ENCODE measurements around the gene COLGALT1.

- no peak for TF ChIP-seq JUND (IDR thresholded peaks at IDR 0.05; ENCODE audit: low read length)
- no peak for TF ChIP-seq EZH2 (IDR thresholded peaks at IDR 0.05; ENCODE audit: low read depth, low read length, severe bottlenecking)
- TF ChIP-seq POLR2AphosphoS5 (IDR thresholded peaks at IDR 0.05; ENCODE audit: low read depth, low read length) = peak; percentile 32; the same call in 1 of the 2 replicates
- TF ChIP-seq CTCF (IDR thresholded peaks at IDR 0.05; ENCODE audit: control extremely low read depth in 1 of 3, insufficient read depth in 1 of 3, low read depth in 1 of 3, low read length in 3 of 3) = peak; percentile 9 to 20 (median 11); a peak in 3 of 4 replicates
- TF ChIP-seq EGR1 (IDR thresholded peaks at IDR 0.05; ENCODE audit: borderline replicate concordance, low read depth, low read length) = no peak
- TF ChIP-seq BCL11A (IDR thresholded peaks at IDR 0.05; ENCODE audit: low read depth in 2 of 2, low read length in 2 of 2) = no peak
- TF ChIP-seq POLR2A (IDR thresholded peaks at IDR 0.05; ENCODE audit: control extremely low read depth in 1 of 2, low read depth in 2 of 2, low read length in 2 of 2) = peak in 1 of 2 experiments; percentile 70; a peak in 1 of 3 replicates
- no peak for TF ChIP-seq SIRT6 (IDR thresholded peaks at IDR 0.05; ENCODE audit: low read length)
- TF ChIP-seq SIN3A (conservative IDR thresholded peaks at IDR 0.05 in 1 of 2, IDR thresholded peaks at IDR 0.05 in 1 of 2; ENCODE audit: low read depth in 1 of 2, low read length in 2 of 2) = peak; percentile 86 to 88; a peak in 2 of 4 replicates
- TF ChIP-seq YY1 (IDR thresholded peaks at IDR 0.05; ENCODE audit: low read depth, low read length) = no peak
- TF ChIP-seq MAX (IDR thresholded peaks at IDR 0.05) = peak; percentile 58
- TF ChIP-seq SAP30 (IDR thresholded peaks at IDR 0.05; ENCODE audit: insufficient read depth, insufficient replicate concordance, low read length) = no peak
- TF ChIP-seq SRF (IDR thresholded peaks at IDR 0.05; ENCODE audit: low read depth, low read length) = no peak
These were observed 16.0 kb upstream of the COLGALT1 start for GRCh38 chr19:17539238-17540117.
